Common myeloid progenitor, CD34-positive (primary cell): ENCODE measurements around the gene ANO2.

Source experiments
- CTCF ChIA-PET: fragments of 350-600 bp; sonication (Branson Sonifier 250); formaldehyde crosslinking; loops from one replicate; lab custom pipeline; 2021; ENCODE audit warnings: antibody characterized with exemption; lab: Charles Lee
- POLR2A ChIA-PET: fragments of 350-600 bp; sonication (Branson Sonifier 250); formaldehyde crosslinking; loops from one replicate; lab custom pipeline; 2021; ENCODE audit warnings: antibody characterized with exemption; lab: Charles Lee
- DNase-seq, 3 donors: peaks; one replicate each; pipeline versions ENCODE4 v3.0.0 to v3.0.0-alpha.2; 2013
- H3K27ac ChIP-seq, 2 experiments: 1 replicate in 1 of 2; 2 replicates in 1 of 2; pipeline ENCODE4 v1.7.0; 2013; ENCODE audit warnings: inconsistent platforms in 2 of 2, low read length in 2 of 2, mild to moderate bottlenecking in 2 of 2, low read depth in 1 of 2, moderate library complexity in 1 of 2; ENCODE audit not compliant: severe bottlenecking in 2 of 2, insufficient read depth in 1 of 2, poor library complexity in 1 of 2
- H3K27me3 ChIP-seq, 5 experiments: replicated peaks in 2 of 5; 1 replicate in 3 of 5; 2 replicates in 2 of 5; pipeline versions ENCODE4 v1.6.1 to v1.7.0; 2013; ENCODE audit warnings: low read length in 4 of 5, mild to moderate bottlenecking in 2 of 5, moderate library complexity in 2 of 5, inconsistent platforms in 1 of 5; ENCODE audit not compliant: insufficient read depth in 5 of 5, control insufficient read depth in 4 of 5
- H3K36me3 ChIP-seq, 4 experiments: 1 replicate in 2 of 4; 2 replicates in 2 of 4; pipeline versions ENCODE4 v1.6.1 to v1.7.0; 2013; ENCODE audit warnings: low read length in 3 of 4, control low read depth in 1 of 4, mild to moderate bottlenecking in 1 of 4; ENCODE audit not compliant: control insufficient read depth in 4 of 4, insufficient read depth in 4 of 4
- H3K4me1 ChIP-seq, 4 experiments: 1 replicate in 3 of 4; 2 replicates in 1 of 4; pipeline versions ENCODE4 v1.6.1 to v1.7.1; 2013; ENCODE audit warnings: low read length in 3 of 4, mild to moderate bottlenecking in 3 of 4, control low read depth in 1 of 4, inconsistent platforms in 1 of 4, moderate library complexity in 1 of 4; ENCODE audit not compliant: control insufficient read depth in 4 of 4, insufficient read depth in 4 of 4; ENCODE audit errors: control extremely low read depth in 1 of 4
- H3K4me3 ChIP-seq, 7 experiments: 1 replicate in 4 of 7; 2 replicates in 3 of 7; pipeline versions ENCODE4 v1.5.1 to v1.7.0; 2013; ENCODE audit warnings: mild to moderate bottlenecking in 7 of 7, low read length in 6 of 7, moderate library complexity in 6 of 7, inconsistent platforms in 2 of 7, low read depth in 2 of 7, control low read depth in 1 of 7; ENCODE audit not compliant: insufficient read depth in 4 of 7, control insufficient read depth in 1 of 7; ENCODE audit errors: extremely low read depth in 1 of 7
- H3K9me3 ChIP-seq, 5 experiments: 1 replicate in 4 of 5; 2 replicates in 1 of 5; pipeline versions ENCODE4 v1.6.1 to v1.7.1; 2013; ENCODE audit warnings: low read length in 4 of 5, mild to moderate bottlenecking in 2 of 5, inconsistent platforms in 1 of 5, low read depth in 1 of 5, moderate library complexity in 1 of 5; ENCODE audit not compliant: control insufficient read depth in 4 of 5, insufficient read depth in 2 of 5; ENCODE audit errors: control extremely low read depth in 1 of 5
- WGBS: methylation state at CpG from one replicate; pipeline ENCODE4 v1.1.5; 2013; ENCODE audit not compliant: insufficient coverage; 5-methylcytosine and 5-hydroxymethylcytosine counted together

The ANO2 gene

GRCh38 chr12:5789469-5789968 is 155.5 kb downstream of the ANO2 start:
- WGBS, result 91% methylated on average over 6 of the region's 7 CpGs
- Histone ChIP-seq H3K4me1 (no peaks in the 10 kb centered on the region), H3K36me3 (no peaks in the 10 kb centered on the region), H3K9me3 (no peaks in the 10 kb centered on the region), H3K27ac (no peak overlapping the region), H3K4me3 (no peak overlapping the region), H3K27me3 (peaks cover 0 to 7% (median 0%) of the 10 kb centered on the region in 5 experiments)
- CTCF ChIA-PET, result interaction anchor here (1.2 kb wide), 1 partner anchor 44 kb away, joined by 3 read pairs; no protein-coding TSS in a partner anchor
- POLR2A ChIA-PET, result no interaction called here
- DNase-seq, result no peak

GRCh38 chr12:5787828-5788227 is 157.2 kb downstream of the ANO2 start:
- WGBS, result 100% methylated on average over 5 of the region's 5 CpGs
- Histone ChIP-seq H3K27me3 (peaks cover 0 to 7% (median 0%) of the 10 kb centered on the region in 5 experiments), H3K27ac (no peak overlapping the region), H3K4me3 (no peak overlapping the region), H3K4me1 (no peaks in the 10 kb centered on the region), H3K36me3 (no peaks in the 10 kb centered on the region), H3K9me3 (no peaks in the 10 kb centered on the region)
- CTCF ChIA-PET, result interaction anchor here (0.9 to 1.0 kb wide), 2 partner anchors 9 to 11 kb away, joined by 3 to 4 read pairs; no protein-coding TSS in a partner anchor
- DNase-seq, result no peak
- POLR2A ChIA-PET, result interaction anchor here (1.3 kb wide), 1 partner anchor 10 kb away, joined by 3 read pairs; no protein-coding TSS in a partner anchor

- DNase-seq, result no peak
- CTCF ChIA-PET, result interaction anchor here (0.8 kb wide), 1 partner anchor 351 kb away, joined by 3 read pairs; no protein-coding TSS in a partner anchor
- Histone ChIP-seq H3K36me3 (no peaks in the 10 kb centered on the region), H3K4me1 (no peaks in the 10 kb centered on the region), H3K27me3 (peaks cover 0 to 6% (median 0%) of the 10 kb centered on the region in 5 experiments), H3K27ac (no peak overlapping the region), H3K4me3 (no peak overlapping the region), H3K9me3 (no peaks in the 10 kb centered on the region)
- WGBS, result 100% methylated on average over 3 of the region's 5 CpGs
- POLR2A ChIA-PET, result no interaction called here
Observed at GRCh38 chr12:5785601-5786000, 159.5 kb downstream of the ANO2 start.

DNA sequence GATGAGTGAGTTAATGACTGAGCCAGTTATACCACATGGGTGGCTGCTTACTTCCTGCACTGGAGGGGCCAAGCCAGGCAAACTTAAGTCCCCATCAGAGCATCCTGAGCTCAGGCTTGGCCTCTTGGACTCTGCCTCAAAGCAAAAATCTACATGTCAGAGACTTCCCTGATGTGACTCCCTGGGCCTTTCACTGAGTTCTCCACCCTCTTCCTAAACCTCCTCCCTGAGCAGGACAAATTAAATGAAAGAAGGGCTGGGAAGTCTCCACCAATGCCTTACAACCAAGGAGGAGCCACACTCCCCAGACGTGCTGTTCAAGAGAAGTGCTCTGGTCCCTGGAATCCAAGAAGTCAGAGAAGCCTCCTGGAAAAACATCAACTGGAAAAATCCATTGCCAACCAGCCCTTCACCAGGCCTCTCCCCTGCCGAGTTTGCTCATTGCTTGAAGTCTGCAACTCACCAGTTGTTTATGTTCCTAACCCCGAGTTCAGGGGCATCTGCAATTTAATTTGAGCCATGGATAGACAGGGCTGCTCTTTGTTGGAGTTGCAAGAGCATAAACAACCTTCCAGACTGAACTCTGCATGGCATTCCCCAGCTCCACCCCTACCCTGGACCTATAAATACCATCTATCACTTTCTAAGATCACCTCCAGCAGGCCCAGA is 160.5 kb downstream of the ANO2 start:
- Histone ChIP-seq H3K4me1 (no peaks in the 10 kb centered on the region), H3K27me3 (no peaks in the 10 kb centered on the region), H3K9me3 (no peaks in the 10 kb centered on the region), H3K27ac (no peak overlapping the region), H3K36me3 (no peaks in the 10 kb centered on the region), H3K4me3 (no peak overlapping the region)
- ChIA-PET POLR2A (no interaction called here), CTCF (interaction anchor here (0.7 to 2.8 kb wide), 5 partner anchors 8 to 614 kb away, joined by 3 to 10 read pairs (median 3); no protein-coding TSS in a partner anchor)
- no peak for DNase-seq
- WGBS, result 100% methylated on average over 3 of the region's 3 CpGs

DNA sequence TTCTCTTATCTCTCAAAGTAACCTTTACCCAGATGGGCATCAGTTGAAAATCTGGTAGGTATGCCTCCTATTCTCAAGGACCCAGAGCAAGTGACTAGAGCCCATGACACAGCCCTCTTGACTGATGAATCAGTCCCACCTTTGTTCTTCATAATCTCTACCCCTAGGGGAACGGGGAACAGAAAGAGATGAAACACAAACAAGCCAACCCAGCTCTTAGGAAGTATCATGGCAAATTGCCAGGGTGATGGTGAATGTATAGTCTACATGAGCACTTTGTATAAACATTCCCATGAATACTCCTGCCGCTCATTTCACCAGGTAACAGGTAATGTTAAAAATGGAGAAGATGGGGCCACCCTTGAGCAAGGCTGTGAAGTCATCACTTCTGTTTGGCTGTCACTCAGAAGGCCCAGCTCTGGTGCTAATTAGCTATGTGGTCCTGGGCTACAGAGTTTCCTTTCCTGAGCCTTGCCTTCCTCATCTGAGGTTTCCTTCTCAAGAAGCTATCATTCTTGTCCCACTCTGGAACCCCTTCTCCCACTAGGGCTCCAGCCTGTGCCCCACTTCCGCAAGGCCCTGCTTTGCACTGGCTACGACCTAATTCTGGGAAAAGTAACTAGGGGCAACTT is 161.7 kb downstream of the ANO2 start:
- ChIA-PET CTCF (interaction anchor here (1.2 to 2.8 kb wide), 3 partner anchors 10 to 273 kb away, joined by 3 to 10 read pairs (median 7); no protein-coding TSS in a partner anchor), POLR2A (no interaction called here)
- no peak for DNase-seq
- Histone ChIP-seq H3K27ac (no peak overlapping the region), H3K27me3 (no peaks in the 10 kb centered on the region), H3K9me3 (no peaks in the 10 kb centered on the region), H3K4me3 (no peak overlapping the region), H3K4me1 (no peaks in the 10 kb centered on the region), H3K36me3 (no peaks in the 10 kb centered on the region)
- 100% methylated on average over 3 of the region's 4 CpGs for WGBS

DNA sequence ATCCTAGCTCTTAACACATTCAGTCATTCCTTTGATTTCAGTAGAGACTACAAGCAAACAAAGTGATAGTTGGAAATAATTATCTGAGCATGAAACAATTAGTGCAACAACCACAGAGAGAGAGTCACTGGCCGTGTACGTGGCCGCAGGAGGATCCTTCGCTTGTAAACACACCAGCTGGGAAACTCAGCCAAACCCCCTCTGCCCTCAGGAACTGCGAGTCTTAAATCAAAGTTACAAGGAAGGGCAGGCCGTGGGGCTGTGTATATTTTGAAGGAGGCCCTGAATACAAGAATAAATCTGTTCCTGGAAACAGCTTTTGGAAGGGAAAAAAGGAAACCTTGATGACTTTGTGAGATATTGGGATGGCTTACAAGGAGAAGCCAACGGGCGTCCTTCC is 164.5 kb downstream of the ANO2 start:
- ChIA-PET POLR2A (no interaction called here), CTCF (no interaction called here)
- H3K36me3 ChIP-seq, result no peaks in the 10 kb centered on the region
- no peak overlapping the region for H3K27ac ChIP-seq
- H3K4me1 ChIP-seq, result no peaks in the 10 kb centered on the region
- no peak overlapping the region for H3K4me3 ChIP-seq
- DNase-seq, result no peak
- 0% methylated on average over 1 of the region's 8 CpGs for WGBS
- no peaks in the 10 kb centered on the region for H3K9me3 ChIP-seq
- H3K27me3 ChIP-seq, result peaks cover 0 to 2% (median 0%) of the 10 kb centered on the region in 5 experiments

GRCh38 chr12:5779401-5779800 is 165.7 kb downstream of the ANO2 start:
- ChIA-PET CTCF (no interaction called here), POLR2A (no interaction called here)
- DNase-seq, result no peak
- H3K36me3 ChIP-seq, result no peaks in the 10 kb centered on the region
- H3K27me3 ChIP-seq, result peaks cover 0 to 2% (median 0%) of the 10 kb centered on the region in 5 experiments
- no peaks in the 10 kb centered on the region for H3K4me1 ChIP-seq
- no peak overlapping the region for H3K4me3 ChIP-seq
- H3K27ac ChIP-seq, result no peak overlapping the region
- WGBS, result 100% methylated on average over 1 of the region's 5 CpGs
- H3K9me3 ChIP-seq, result no peaks in the 10 kb centered on the region
